D721Med (cell line): Measurements from ENCODE around the gene HADH.
A peak's percentile ranks its signal among the peaks of the same experiment; 100 is the strongest.

Experiments
- DNase-seq: peaks from one replicate; pipeline ENCODE4 v3.0.0; 2011; ENCODE audit warnings: low spot score; ENCODE audit not compliant: insufficient read length
- FAIRE-seq: peaks from 2 replicates; lab custom pipeline; 2011; peaks lifted over from hg19 to GRCh38; lab: Jason Lieb, UNC
- CTCF ChIP-seq: IDR thresholded peaks from 2 replicates; pipeline ENCODE4 v1.5.1; 2012; ENCODE audit warnings: mild to moderate bottlenecking, control low read depth; ENCODE audit not compliant: insufficient read depth; ENCODE audit errors: missing control alignments

Gene HADH

DNA sequence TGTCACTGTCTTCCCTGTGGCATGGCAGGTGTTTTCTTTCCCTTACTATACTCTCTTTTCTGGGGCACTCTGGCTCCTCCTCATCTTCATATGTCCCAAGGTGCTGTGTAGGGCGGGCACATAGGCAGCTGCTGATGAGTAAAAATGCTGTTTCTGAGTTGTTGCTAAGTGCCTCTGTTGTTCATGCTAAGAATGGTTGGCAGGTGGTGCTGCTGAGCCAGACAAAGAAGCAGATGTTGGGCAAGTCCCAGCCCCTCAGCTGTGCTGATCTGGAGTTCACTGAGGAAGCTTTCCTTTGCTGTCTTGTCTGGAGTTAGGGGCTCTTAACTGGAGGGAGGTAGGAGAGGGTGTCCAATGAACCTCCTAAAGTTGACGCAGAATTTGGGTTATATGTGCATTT lies 40.6 kb downstream of the HADH start:
- DNase-seq (no peak), FAIRE-seq (no peak)
- TF ChIP-seq CTCF = peak; percentile 36

DNA sequence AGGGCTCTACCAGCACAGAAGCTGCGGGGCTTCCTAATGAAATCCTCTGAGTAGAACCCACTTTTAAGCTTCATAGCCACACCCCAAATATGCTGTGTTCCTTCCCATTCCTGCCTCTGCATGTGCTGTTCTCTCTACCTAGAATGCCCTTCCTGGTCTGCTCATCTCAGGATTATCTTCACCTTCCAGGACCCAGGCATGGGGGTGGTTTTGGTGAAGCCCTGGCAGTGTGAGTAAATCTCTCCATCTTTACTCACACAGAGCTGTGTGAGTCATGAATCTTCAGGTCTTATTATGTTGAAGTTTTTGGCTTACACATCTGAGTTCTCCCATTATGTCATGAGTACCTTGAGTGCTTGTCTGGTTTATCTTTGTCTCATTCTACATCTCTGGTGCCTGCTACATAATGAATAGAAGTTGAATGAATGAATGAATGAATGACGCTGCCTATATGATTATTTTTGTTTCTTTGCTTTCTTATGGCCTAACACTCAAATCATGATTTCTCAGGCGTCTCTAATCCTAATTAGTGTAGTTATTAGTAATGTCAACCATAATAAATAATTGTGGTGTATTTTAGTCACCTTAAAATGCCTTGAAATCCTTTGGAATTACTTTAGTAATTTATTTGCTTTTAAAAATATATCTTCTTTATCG lies 41.9 kb downstream of the HADH start:
- TF ChIP-seq CTCF = no peak
- FAIRE-seq (no peak), DNase-seq (no peak)

DNA sequence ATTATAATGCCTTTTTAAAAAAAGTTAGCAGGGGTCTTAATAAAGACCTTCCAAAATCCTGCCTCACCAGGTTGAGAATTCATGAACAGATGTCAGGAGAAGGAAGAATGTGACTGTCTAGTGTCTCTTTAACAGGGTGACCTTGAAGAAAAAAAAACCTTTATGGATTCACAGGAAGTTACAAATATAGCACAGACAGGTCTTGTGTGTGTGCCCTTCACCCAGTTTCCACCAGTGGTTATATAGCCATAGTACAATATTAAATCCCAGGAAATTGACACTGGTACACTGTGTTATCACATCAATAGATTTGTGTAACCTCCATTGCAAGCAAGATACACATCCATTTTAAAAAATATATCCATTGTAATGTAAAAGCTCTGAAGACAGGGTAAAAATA lies 43.7 kb downstream of the HADH start:
- DNase-seq = no peak
- no peak for TF ChIP-seq CTCF
- FAIRE-seq = no peak

GRCh38 chr4:108034565-108034964 lies 44.9 kb downstream of the HADH start:
- no peak for FAIRE-seq
- TF ChIP-seq CTCF = no peak
- no peak for DNase-seq

GRCh38 chr4:108035691-108036090 lies 46.0 kb downstream of the HADH start:
- no peak for TF ChIP-seq CTCF
- DNase-seq = no peak
- FAIRE-seq = no peak

- FAIRE-seq (no peak), DNase-seq (no peak)
- no peak for TF ChIP-seq CTCF
Measured at GRCh38 chr4:108036213-108036612, 46.5 kb downstream of the HADH start.

DNA sequence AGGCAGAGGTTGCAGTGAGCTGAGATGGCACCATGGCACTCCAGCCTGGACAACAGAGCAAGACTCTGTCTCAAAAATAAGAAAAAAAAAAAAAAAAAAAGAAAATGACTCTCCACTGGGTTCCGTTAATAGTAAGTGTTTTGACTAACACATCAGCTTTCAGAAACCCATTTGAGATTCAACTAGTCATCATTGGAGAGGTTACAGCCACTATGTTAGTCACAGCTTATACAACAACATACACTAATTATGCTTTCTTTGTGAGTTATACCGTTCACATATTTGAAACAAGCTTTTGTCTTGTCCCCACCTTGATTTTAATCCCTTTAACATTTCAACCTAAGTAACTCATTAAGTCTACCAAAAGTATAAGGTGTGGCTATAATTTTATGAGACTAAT lies 48.2 kb downstream of the HADH start:
- no peak for TF ChIP-seq CTCF
- DNase-seq (no peak), FAIRE-seq (no peak)
